Measurements from ENCODE around the gene CDH23.

Gene CDH23

DNA sequence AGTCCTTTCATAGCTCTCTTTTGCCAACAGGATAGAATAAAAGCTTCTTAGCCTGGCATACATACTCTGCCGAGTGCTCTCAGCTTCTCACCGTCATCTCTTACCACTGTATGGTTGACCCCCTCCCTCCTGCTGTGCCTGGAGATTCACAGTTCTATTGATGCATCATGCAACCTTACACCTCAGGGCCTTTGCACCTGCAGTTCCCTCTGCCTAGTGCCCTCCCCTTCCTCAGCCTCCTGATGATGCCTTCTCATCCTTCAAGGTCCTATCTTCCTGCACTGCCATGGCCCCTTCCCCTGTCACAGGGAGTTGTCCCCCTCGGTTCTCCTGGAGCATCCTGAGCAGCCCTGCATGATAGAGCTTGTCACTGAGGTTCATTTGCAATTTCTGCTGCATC, 81.5 kb downstream of the CDH23 start:
- POLR2A ChIA-PET (ENCODE audit: low non-redundant PET), result no interaction called here
- TF ChIP-seq, protein P1, sequence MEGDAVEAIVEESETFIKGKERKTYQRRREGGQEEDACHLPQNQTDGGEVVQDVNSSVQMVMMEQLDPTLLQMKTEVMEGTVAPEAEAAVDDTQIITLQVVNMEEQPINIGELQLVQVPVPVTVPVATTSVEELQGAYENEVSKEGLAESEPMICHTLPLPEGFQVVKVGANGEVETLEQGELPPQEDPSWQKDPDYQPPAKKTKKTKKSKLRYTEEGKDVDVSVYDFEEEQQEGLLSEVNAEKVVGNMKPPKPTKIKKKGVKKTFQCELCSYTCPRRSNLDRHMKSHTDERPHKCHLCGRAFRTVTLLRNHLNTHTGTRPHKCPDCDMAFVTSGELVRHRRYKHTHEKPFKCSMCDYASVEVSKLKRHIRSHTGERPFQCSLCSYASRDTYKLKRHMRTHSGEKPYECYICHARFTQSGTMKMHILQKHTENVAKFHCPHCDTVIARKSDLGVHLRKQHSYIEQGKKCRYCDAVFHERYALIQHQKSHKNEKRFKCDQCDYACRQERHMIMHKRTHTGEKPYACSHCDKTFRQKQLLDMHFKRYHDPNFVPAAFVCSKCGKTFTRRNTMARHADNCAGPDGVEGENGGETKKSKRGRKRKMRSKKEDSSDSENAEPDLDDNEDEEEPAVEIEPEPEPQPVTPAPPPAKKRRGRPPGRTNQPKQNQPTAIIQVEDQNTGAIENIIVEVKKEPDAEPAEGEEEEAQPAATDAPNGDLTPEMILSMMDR (conservative IDR thresholded peaks at IDR 0.05; ENCODE audit: low read depth), result no peak

DNA sequence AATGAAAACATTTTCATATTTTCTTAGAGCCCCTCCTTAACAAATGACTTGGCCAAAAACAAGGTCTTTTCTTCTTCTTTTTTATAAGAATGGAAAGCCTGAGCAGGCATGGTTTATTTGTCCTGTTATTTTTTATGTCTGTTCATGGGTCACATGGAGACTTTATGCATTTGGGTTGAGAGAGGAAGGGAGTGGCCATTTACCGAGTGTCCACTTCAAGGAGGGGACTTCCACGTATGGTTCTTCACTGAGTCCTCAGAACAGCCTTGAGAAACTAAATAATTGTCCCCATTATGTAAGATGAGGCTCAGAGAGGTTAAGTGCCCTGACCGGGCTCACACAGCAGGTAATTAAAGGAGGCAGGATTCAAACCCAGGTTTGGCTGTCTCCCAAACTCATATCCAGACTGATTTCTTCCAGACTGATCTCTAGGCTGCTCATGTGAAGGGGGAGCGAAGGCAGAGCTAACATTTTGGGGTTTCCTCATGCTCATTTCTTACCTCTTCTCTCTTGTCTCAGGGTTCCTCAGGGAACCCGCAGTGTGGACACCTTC, 82.2 kb downstream of the CDH23 start:
- TF ChIP-seq, protein P1 (conservative IDR thresholded peaks at IDR 0.05; ENCODE audit: low read depth), result no peak
- no peak for DNase-seq (ENCODE audit: low spot score)
- POLR2A ChIA-PET (ENCODE audit: low non-redundant PET), result no interaction called here
- H3K27ac ChIP-seq, result no peak overlapping the region
- CTCF ChIA-PET, result interaction anchor here (0.7 kb wide), 1 partner anchor 11 kb away, joined by 3 read pairs; no protein-coding TSS in a partner anchor

More for the DNA sequence above, 81.5 kb downstream of the CDH23 start:
- CTCF ChIA-PET, result interaction anchor here (0.6 to 0.7 kb wide), 2 partner anchors 10 to 48 kb away, joined by 3 read pairs; no protein-coding TSS in a partner anchor
- no peak for DNase-seq (ENCODE audit: low spot score)
- no peak overlapping the region for H3K27ac ChIP-seq

DNA sequence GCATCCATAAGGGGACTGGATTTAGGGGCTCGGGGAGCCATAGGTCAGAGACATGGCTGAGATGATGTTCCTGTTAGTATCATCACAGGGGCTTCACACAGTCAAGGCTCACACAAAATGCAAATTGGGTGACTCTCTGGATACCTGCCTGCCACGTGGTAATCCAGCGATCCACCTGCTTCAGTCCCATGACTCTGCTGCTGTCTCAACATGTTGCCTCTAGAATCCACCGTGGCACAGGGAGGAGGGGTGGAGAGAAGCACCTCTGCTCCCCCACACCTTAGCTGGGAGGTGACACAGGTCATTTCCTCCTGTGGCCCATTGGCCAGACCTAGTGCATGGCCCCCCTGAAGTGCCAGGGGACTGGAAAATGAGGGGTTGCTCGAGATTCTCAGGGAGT, 83.1 kb downstream of the CDH23 start:
- no peak for DNase-seq (ENCODE audit: low spot score)
- H3K27ac ChIP-seq, result no peak overlapping the region
- TF ChIP-seq, protein P1 (conservative IDR thresholded peaks at IDR 0.05; ENCODE audit: low read depth), result no peak
- ChIA-PET POLR2A (ENCODE audit: low non-redundant PET) (no interaction called here), CTCF (no interaction called here)

DNA sequence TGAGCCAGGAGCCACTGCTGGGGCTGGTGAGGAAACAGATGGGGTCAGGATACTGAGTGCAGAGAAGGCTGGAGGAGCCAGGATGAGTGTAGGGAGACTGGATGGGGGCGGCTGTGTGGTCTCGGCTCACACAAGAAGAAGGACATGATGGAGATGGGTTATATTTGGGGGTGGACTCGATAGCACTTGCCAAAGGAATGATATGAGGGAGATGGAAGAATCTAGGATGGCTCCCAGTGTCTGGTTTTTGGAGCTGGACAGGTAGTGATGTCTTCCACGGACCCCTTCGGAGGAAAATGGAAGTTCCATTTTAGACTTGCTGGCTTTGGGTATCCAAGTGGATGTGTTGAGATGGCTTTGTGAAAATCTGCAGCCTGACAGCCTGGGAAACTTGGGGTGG, 83.9 kb downstream of the CDH23 start:
- DNase-seq (ENCODE audit: low spot score), result no peak
- ChIA-PET POLR2A (ENCODE audit: low non-redundant PET) (no interaction called here), CTCF (no interaction called here)
- H3K27ac ChIP-seq, result no peak overlapping the region
- TF ChIP-seq, protein P1 (conservative IDR thresholded peaks at IDR 0.05; ENCODE audit: low read depth), result no peak

DNA sequence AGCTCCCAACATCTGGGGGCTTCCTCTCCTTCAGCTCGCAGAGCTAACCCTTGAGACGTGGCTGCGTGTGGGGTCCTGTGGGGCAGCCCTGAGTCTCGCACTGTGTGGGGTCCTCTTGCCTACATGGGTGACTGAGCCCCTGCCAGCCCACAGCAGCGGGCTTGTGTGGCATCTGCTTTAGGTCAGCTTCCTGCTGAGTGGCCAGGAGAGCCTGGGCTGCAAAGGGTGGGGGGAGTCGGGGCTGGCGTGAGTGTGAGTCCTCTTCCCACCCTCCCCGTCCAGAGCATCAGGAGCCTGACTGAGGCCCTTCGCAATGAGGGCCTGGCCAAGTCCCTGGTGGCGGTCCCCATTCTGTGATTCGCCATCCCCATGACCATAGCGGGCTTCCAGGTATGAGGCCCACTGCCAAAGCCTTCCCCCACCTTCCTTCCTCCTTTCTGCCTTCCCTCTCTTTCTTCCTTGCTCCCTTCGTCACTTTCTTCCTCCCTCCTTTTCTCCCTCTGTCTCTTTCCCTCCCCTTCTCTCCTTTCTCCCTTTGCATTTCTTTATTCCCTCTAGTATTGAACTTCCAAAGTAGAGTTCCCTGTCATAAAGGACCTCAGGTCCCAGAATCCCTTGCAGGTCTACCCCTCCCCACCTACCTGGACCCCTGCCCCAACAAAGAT, 85.2 kb downstream of the CDH23 start:
- CTCF ChIA-PET, result no interaction called here
- POLR2A ChIA-PET (ENCODE audit: low non-redundant PET), result no interaction called here
- no peak overlapping the region for H3K27ac ChIP-seq
- no peak for DNase-seq (ENCODE audit: low spot score)
- TF ChIP-seq, protein P1 (conservative IDR thresholded peaks at IDR 0.05; ENCODE audit: low read depth), result no peak

DNA sequence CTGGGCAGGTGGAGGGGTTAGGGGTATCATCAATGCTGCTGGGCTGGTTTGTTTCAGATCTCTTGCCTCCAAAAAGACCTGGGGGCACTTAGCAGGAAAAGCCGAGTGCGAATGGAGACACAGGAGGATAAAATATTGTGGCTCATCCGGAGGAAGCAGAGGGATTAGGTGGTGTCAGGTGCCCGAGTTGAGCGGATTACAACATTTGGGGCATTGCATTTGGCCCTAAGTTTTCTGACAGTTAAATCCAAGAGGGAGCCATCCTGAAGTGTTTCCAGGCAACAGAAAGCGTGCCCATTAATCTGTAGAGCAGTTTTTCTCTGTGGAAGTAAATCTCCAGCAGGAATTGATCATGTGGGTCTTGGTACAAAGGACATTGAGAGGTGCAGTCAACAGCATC, 85.9 kb downstream of the CDH23 start:
- CTCF ChIA-PET, result interaction anchor here (1.0 to 1.1 kb wide), 2 partner anchors 73 to 126 kb away, joined by 3 to 5 read pairs; no protein-coding TSS in a partner anchor
- DNase-seq (ENCODE audit: low spot score), result no peak

More for the DNA sequence above, 85.9 kb downstream of the CDH23 start:
- no peak overlapping the region for H3K27ac ChIP-seq
- POLR2A ChIA-PET (ENCODE audit: low non-redundant PET), result no interaction called here
- TF ChIP-seq, protein P1 (conservative IDR thresholded peaks at IDR 0.05; ENCODE audit: low read depth), result no peak

Measured in RWPE1 (cell line).